HEK293 (cell line): ENCODE measurements around the gene MYLK.

Source experiments
- SETDB1 ChIP-seq: IDR thresholded peaks from one replicate; pipeline ENCODE4 v1.6.1; 2017; ENCODE audit warnings: mild to moderate bottlenecking, low read length, moderate library complexity, mixed read lengths; ENCODE audit not compliant: insufficient read length
- ZNF112 ChIP-seq: fragments of 450-650 bp; formaldehyde crosslinking; IDR thresholded peaks from 2 replicates; pipeline ENCODE4 v1.5.0; 2017; ENCODE audit warnings: missing biosample characterization, missing genetic modification characterization
- ZNF274 ChIP-seq, 2 experiments: fragments of 200-500 bp in 1 of 2; fragments of 450-650 bp in 1 of 2; sonication (Bioruptor generic) in 1 of 2; formaldehyde crosslinking in 1 of 2; IDR thresholded peaks; 2 replicates each; pipeline versions ENCODE4 v1.5.1 to v1.6.1; 2014 to 2016; ENCODE audit warnings: borderline replicate concordance in 1 of 2, inconsistent platforms in 1 of 2, low read length in 1 of 2, missing biosample characterization in 1 of 2, missing genetic modification characterization in 1 of 2
- ZNF623 ChIP-seq: fragments of 450-650 bp; formaldehyde crosslinking; IDR thresholded peaks from 2 replicates; pipeline ENCODE4 v1.5.1; 2016; ENCODE audit warnings: missing biosample characterization, missing genetic modification characterization
- TF ChIP-seq, protein P1 (sequence below): fragments of 450-650 bp; formaldehyde crosslinking; IDR thresholded peaks from 2 replicates; pipeline ENCODE4 v1.5.1; 2016; ENCODE audit warnings: missing biosample characterization, missing genetic modification characterization
- TF ChIP-seq, protein P2 (sequence below): sonication (generic); formaldehyde crosslinking; IDR thresholded peaks from 2 replicates; pipeline ENCODE4 v1.8.1; 2022; ENCODE audit warnings: mild to moderate bottlenecking, moderate library complexity, missing genetic modification reagents
- TF ChIP-seq, protein P3 (sequence below): fragments of 450-650 bp; formaldehyde crosslinking; IDR thresholded peaks from 2 replicates; pipeline ENCODE4 v1.5.1; 2016; ENCODE audit warnings: missing biosample characterization, missing genetic modification characterization
- TF ChIP-seq, protein P4 (sequence below): fragments of 450-650 bp; formaldehyde crosslinking; IDR thresholded peaks from 2 replicates; pipeline ENCODE4 v1.5.1; 2016; ENCODE audit warnings: missing biosample characterization, missing genetic modification characterization
- TF ChIP-seq, protein P5 (sequence below): fragments of 450-650 bp; IDR thresholded peaks from 2 replicates; pipeline ENCODE4 v1.5.1; 2018; ENCODE audit warnings: missing biosample characterization, mild to moderate bottlenecking, missing genetic modification characterization
- TF ChIP-seq, protein P6 (sequence below): fragments of 450-650 bp; formaldehyde crosslinking; IDR thresholded peaks from 2 replicates; pipeline ENCODE4 v1.5.1; 2017; ENCODE audit warnings: missing biosample characterization, missing genetic modification characterization

DNA sequence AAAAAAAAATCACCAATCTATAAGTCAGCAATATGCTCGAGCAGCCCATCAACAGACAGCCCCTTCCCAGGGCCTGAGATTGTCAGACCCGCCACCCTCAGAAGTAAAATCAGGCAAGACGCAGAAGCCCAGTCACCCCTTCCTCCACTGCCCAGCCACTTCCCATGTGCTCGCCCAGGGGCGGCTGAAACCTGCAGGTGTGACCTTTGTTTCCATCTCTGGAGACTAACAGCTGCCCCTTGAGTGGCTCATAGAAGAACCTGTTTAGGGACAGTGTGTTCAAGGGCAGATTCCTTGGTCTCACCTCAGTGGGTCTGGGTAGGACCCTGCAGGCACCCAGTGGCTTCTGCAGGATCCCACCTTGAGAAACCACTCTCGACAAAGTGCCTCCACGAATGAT lies 105.6 kb downstream of the MYLK start:
- TF ChIP-seq, protein P1, sequence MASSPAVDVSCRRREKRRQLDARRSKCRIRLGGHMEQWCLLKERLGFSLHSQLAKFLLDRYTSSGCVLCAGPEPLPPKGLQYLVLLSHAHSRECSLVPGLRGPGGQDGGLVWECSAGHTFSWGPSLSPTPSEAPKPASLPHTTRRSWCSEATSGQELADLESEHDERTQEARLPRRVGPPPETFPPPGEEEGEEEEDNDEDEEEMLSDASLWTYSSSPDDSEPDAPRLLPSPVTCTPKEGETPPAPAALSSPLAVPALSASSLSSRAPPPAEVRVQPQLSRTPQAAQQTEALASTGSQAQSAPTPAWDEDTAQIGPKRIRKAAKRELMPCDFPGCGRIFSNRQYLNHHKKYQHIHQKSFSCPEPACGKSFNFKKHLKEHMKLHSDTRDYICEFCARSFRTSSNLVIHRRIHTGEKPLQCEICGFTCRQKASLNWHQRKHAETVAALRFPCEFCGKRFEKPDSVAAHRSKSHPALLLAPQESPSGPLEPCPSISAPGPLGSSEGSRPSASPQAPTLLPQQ (tag by site-specific recombination): no peak
- TF ChIP-seq SETDB1 (no peak), ZNF274 (IDR thresholded peaks at IDR 0.05; ENCODE audit: low read length) (no peak), ZNF274 (tag by site-specific recombination; IDR thresholded peaks at IDR 0.05; ENCODE audit: borderline replicate concordance) (no peak), ZNF112 (tag by site-specific recombination) (no peak), ZNF623 (tag by site-specific recombination) (no peak)
- TF ChIP-seq, protein P2, sequence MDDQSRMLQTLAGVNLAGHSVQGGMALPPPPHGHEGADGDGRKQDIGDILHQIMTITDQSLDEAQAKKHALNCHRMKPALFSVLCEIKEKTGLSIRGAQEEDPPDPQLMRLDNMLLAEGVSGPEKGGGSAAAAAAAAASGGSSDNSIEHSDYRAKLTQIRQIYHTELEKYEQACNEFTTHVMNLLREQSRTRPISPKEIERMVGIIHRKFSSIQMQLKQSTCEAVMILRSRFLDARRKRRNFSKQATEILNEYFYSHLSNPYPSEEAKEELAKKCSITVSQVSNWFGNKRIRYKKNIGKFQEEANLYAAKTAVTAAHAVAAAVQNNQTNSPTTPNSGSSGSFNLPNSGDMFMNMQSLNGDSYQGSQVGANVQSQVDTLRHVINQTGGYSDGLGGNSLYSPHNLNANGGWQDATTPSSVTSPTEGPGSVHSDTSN: no peak
- TF ChIP-seq, protein P3, sequence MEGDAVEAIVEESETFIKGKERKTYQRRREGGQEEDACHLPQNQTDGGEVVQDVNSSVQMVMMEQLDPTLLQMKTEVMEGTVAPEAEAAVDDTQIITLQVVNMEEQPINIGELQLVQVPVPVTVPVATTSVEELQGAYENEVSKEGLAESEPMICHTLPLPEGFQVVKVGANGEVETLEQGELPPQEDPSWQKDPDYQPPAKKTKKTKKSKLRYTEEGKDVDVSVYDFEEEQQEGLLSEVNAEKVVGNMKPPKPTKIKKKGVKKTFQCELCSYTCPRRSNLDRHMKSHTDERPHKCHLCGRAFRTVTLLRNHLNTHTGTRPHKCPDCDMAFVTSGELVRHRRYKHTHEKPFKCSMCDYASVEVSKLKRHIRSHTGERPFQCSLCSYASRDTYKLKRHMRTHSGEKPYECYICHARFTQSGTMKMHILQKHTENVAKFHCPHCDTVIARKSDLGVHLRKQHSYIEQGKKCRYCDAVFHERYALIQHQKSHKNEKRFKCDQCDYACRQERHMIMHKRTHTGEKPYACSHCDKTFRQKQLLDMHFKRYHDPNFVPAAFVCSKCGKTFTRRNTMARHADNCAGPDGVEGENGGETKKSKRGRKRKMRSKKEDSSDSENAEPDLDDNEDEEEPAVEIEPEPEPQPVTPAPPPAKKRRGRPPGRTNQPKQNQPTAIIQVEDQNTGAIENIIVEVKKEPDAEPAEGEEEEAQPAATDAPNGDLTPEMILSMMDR (tag by site-specific recombination): no peak
- TF ChIP-seq, protein P4, sequence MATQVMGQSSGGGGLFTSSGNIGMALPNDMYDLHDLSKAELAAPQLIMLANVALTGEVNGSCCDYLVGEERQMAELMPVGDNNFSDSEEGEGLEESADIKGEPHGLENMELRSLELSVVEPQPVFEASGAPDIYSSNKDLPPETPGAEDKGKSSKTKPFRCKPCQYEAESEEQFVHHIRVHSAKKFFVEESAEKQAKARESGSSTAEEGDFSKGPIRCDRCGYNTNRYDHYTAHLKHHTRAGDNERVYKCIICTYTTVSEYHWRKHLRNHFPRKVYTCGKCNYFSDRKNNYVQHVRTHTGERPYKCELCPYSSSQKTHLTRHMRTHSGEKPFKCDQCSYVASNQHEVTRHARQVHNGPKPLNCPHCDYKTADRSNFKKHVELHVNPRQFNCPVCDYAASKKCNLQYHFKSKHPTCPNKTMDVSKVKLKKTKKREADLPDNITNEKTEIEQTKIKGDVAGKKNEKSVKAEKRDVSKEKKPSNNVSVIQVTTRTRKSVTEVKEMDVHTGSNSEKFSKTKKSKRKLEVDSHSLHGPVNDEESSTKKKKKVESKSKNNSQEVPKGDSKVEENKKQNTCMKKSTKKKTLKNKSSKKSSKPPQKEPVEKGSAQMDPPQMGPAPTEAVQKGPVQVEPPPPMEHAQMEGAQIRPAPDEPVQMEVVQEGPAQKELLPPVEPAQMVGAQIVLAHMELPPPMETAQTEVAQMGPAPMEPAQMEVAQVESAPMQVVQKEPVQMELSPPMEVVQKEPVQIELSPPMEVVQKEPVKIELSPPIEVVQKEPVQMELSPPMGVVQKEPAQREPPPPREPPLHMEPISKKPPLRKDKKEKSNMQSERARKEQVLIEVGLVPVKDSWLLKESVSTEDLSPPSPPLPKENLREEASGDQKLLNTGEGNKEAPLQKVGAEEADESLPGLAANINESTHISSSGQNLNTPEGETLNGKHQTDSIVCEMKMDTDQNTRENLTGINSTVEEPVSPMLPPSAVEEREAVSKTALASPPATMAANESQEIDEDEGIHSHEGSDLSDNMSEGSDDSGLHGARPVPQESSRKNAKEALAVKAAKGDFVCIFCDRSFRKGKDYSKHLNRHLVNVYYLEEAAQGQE: no peak
- TF ChIP-seq, protein P5, sequence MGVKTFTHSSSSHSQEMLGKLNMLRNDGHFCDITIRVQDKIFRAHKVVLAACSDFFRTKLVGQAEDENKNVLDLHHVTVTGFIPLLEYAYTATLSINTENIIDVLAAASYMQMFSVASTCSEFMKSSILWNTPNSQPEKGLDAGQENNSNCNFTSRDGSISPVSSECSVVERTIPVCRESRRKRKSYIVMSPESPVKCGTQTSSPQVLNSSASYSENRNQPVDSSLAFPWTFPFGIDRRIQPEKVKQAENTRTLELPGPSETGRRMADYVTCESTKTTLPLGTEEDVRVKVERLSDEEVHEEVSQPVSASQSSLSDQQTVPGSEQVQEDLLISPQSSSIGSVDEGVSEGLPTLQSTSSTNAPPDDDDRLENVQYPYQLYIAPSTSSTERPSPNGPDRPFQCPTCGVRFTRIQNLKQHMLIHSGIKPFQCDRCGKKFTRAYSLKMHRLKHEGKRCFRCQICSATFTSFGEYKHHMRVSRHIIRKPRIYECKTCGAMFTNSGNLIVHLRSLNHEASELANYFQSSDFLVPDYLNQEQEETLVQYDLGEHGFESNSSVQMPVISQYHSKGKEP (tag by site-specific recombination): no peak
- TF ChIP-seq, protein P6, sequence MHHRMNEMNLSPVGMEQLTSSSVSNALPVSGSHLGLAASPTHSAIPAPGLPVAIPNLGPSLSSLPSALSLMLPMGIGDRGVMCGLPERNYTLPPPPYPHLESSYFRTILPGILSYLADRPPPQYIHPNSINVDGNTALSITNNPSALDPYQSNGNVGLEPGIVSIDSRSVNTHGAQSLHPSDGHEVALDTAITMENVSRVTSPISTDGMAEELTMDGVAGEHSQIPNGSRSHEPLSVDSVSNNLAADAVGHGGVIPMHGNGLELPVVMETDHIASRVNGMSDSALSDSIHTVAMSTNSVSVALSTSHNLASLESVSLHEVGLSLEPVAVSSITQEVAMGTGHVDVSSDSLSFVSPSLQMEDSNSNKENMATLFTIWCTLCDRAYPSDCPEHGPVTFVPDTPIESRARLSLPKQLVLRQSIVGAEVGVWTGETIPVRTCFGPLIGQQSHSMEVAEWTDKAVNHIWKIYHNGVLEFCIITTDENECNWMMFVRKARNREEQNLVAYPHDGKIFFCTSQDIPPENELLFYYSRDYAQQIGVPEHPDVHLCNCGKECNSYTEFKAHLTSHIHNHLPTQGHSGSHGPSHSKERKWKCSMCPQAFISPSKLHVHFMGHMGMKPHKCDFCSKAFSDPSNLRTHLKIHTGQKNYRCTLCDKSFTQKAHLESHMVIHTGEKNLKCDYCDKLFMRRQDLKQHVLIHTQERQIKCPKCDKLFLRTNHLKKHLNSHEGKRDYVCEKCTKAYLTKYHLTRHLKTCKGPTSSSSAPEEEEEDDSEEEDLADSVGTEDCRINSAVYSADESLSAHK: no peak
